ENCODE data around the gene PRM1.
A peak's percentile ranks its signal among the peaks of the same experiment; 100 is the strongest.
"Not testable (repeated sequence)": the region's sequence is repeated elsewhere in the genome, so short reads cannot be mapped to it uniquely, and the experiment has no call there.

PRM1 gene

DNA sequence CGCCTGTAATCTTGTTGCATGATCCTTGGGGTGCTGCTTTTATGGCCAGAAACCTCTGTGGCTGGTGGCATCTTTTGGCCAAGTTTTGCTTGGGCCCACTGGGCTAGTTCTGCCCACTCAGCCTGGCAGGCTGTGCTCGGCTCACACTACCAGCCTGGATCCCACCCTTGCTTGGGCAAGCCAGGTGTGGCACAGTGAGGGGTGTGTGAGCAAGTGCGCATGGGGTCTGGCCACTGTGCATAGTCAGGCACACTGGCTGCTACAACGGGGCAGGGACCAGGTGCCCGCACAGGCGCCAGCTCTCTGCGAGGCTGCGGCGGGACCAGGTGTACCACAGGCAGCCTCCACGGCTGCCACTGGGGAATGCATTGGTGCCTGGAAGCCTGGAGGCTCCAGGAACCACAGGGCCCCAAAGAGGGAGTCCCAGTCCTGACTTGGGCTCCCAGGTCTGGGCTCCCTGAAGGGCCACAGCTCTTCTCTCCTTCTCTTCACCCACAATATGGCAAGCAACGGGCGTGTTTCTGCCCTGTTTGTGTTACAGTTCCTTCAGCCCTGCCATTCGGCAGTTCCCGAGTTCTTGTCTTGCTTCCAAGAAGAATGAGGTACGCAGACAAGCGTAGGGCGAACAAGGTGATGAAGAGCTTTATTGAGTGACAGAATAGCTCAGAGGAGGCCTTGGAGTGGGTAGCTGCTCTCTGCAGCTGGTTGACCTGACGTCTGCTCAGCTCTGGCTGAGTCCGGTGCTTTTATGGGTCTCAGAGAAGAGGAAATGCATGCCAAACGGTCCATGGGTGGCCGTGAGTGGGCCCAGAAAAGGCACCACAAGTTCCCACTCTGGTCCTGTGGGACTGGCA lies 26.7 kb upstream of the PRM1 start:
- Mint-ChIP-seq H3K4me3 (no peak overlapping the region), H3K27ac (no peak overlapping the region)

DNA sequence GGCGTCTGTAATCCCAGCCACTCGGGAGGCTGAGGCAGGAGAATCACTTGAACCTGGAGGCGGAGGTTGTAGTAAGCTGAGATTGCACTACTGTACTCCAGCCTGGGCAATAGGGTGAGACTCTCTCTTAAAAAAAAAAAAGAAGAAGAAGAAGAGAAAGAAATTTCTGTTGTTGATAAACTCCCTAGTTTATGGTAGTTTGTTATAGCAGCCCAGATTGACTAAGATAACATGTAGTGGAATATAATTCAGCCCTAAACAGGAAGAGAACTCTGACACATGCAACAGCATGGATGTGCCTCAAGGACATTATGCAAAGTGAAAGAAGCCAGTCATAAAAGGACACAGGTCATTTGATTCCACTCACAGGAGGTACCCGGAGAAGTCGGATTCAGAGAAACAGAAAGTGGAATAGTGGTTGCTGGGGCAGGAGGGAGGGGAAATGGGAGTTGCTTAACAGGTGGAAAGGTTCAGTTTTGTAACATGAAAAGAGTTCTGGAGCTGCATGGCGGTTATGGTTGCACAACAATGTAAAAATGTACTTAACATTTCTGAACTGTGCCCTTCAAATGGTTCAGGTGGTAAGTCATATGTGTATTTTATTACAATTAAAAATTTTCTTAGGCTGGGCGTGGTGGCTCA lies 26.0 kb upstream of the PRM1 start:
- Mint-ChIP-seq H3K27ac (no peak overlapping the region), H3K4me1 (ENCODE audit: low read depth) (peaks cover 38% of the 10 kb centered on the region), H3K27me3 (no peaks in the 10 kb centered on the region), H3K36me3 (ENCODE audit: low read depth) (no peaks in the 10 kb centered on the region), H3K9me3 (no peaks in the 10 kb centered on the region), H3K4me3 (no peak overlapping the region)

More for the DNA sequence above, 26.7 kb upstream of the PRM1 start:
- H3K27me3 Mint-ChIP-seq: no peaks in the 10 kb centered on the region
- H3K36me3 Mint-ChIP-seq (ENCODE audit: low read depth): no peaks in the 10 kb centered on the region
- no peaks in the 10 kb centered on the region for H3K9me3 Mint-ChIP-seq
- H3K4me1 Mint-ChIP-seq (ENCODE audit: low read depth): peaks cover 46% of the 10 kb centered on the region

DNA sequence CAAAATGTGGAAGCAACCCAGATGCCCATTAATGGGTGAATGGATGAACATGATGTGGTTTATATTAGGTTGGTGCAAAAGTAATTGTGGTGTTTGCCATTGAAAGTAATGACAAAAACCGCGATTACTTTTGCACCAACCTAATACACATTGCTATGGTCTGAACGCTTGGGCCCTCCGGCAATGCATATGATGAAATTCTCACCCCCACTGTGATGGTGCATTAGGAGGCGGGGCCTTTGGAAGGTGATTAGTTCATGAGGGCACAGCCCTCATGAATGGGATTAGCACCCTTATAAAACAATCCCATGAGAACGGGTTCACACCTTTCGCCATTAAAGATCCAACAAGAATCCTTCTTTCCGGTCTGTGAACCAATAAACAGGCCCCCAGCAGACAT lies 25.3 kb upstream of the PRM1 start:
- H3K4me1 Mint-ChIP-seq (ENCODE audit: low read depth): peaks cover 32% of the 10 kb centered on the region
- no peaks in the 10 kb centered on the region for H3K27me3 Mint-ChIP-seq
- no peaks in the 10 kb centered on the region for H3K9me3 Mint-ChIP-seq
- no peak overlapping the region for H3K4me3 Mint-ChIP-seq
- H3K36me3 Mint-ChIP-seq (ENCODE audit: low read depth): no peaks in the 10 kb centered on the region
- no peak overlapping the region for H3K27ac Mint-ChIP-seq

DNA sequence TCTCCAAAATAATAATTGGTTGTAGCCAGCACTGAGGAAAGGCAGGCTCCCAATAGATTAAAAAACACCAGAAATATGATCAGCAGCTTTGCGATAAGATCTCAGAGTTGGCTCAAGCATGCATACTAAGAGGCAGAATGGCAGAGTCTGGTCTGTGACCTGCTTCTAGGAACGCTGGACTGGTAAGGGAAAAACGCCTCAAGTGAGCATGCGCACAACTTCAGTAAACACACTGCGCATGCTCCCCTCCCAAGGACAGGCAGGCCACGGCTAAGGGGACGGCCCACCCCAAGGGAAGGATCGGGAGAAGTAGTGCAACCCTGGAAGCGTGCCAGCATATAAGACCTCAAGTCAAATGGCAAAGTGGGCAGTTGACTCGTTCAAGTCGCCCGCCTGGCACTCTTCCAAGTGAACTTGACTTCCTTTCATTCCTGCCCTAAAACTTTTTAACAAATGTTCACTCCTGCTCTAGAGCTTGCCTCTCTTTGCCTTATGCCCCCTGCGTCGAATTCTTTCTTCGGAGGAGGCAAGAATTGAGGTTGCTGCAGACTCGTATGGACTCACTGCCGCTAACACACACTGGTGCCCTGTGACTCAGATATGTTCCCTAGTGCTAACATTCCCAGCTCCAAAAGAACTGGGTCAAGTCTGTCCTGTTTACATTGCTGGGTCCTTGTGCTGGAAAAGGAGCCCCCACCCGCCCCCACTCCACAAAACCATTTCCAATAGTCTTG lies 22.4 kb upstream of the PRM1 start:
- H3K27me3 Mint-ChIP-seq: no peaks in the 10 kb centered on the region
- H3K27ac Mint-ChIP-seq: no peak overlapping the region
- H3K4me1 Mint-ChIP-seq (ENCODE audit: low read depth): peaks cover 18% of the 10 kb centered on the region
- no peaks in the 10 kb centered on the region for H3K9me3 Mint-ChIP-seq
- H3K36me3 Mint-ChIP-seq (ENCODE audit: low read depth): no peaks in the 10 kb centered on the region
- H3K4me3 Mint-ChIP-seq: no peak overlapping the region

DNA sequence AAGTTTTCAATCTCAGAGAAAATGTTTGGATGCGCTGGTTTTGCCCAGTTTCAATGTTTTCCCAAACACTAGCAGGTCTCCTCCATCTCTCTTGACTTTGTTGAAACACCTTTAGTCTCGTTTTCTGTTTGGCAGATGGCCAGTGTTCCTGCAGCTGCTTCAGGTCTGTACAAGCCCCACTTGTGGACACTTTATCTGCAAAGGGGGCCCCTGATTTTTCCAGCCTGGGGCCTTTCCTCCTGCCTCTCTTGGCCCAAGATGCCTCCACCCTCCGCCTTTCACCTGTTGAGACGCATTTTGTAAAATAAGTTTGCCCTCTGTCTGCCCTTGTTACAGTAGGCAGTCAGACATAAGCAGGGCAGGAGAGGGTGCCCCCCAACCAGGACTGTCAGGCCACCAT lies 21.8 kb upstream of the PRM1 start:
- peaks cover 19% of the 10 kb centered on the region for H3K4me1 Mint-ChIP-seq (ENCODE audit: low read depth)
- no peaks in the 10 kb centered on the region for H3K36me3 Mint-ChIP-seq (ENCODE audit: low read depth)
- no peaks in the 10 kb centered on the region for H3K27me3 Mint-ChIP-seq
- H3K27ac Mint-ChIP-seq: no peak overlapping the region
- no peak overlapping the region for H3K4me3 Mint-ChIP-seq
- H3K9me3 Mint-ChIP-seq: no peaks in the 10 kb centered on the region

GRCh38 chr16:11301645-11302501 lies 20.7 kb upstream of the PRM1 start:
- H3K9me3 Mint-ChIP-seq: no peaks in the 10 kb centered on the region
- H3K4me1 Mint-ChIP-seq (ENCODE audit: low read depth): peaks cover 23% of the 10 kb centered on the region
- no peak overlapping the region for H3K4me3 Mint-ChIP-seq
- H3K27ac Mint-ChIP-seq: no peak overlapping the region
- H3K36me3 Mint-ChIP-seq (ENCODE audit: low read depth): no peaks in the 10 kb centered on the region
- H3K27me3 Mint-ChIP-seq: no peaks in the 10 kb centered on the region

GRCh38 chr16:11300560-11300892 lies 19.4 kb upstream of the PRM1 start:
- H3K27me3 Mint-ChIP-seq: no peaks in the 10 kb centered on the region
- H3K4me3 Mint-ChIP-seq: no peak overlapping the region
- no peak overlapping the region for H3K27ac Mint-ChIP-seq
- H3K36me3 Mint-ChIP-seq (ENCODE audit: low read depth): no peaks in the 10 kb centered on the region
- H3K4me1 Mint-ChIP-seq (ENCODE audit: low read depth): peaks cover 30% of the 10 kb centered on the region
- no peaks in the 10 kb centered on the region for H3K9me3 Mint-ChIP-seq

GRCh38 chr16:11299865-11300559 lies 18.9 kb upstream of the PRM1 start:
- Mint-ChIP-seq H3K9me3 (no peaks in the 10 kb centered on the region), H3K36me3 (ENCODE audit: low read depth) (no peaks in the 10 kb centered on the region), H3K27ac (no peak overlapping the region), H3K27me3 (no peaks in the 10 kb centered on the region), H3K4me1 (ENCODE audit: low read depth) (peaks cover 33% of the 10 kb centered on the region), H3K4me3 (no peak overlapping the region)

DNA sequence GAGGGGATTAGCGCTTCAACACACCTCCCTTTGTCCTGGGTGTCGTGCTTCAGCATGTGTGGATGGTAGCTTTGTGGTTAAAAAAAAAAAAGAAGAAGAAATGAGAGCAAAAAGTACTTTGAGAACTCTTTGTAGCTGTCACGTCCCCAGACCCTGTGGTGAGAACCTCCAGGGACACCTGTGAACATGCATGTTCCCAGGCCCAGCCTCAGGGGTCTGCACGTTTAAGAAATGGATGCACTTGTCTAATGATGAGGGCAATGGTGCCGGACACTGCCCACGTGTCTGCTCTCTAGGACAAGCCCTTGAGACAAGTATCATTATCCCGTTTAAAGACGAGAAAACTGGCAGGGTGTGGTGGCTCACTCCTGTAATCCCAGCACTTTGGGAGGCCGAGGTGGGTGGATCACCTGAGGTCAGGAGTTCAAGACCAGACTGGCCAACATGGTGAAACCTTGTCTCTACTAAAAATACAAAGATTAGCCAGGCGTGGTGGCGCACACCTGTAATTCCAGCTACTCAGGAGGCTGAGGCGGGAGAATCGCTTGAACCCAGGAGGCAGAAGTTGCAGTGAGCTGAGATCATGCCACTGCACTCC lies 17.9 kb upstream of the PRM1 start:
- H3K9me3 Mint-ChIP-seq; H3K27me3 Mint-ChIP-seq; H3K36me3 Mint-ChIP-seq (ENCODE audit: low read depth): not testable (repeated sequence)
- H3K4me3 Mint-ChIP-seq: peak overlapping the region; percentile 25
- peak overlapping the region; percentile 84 for H3K27ac Mint-ChIP-seq
- H3K4me1 Mint-ChIP-seq (ENCODE audit: low read depth): peaks cover 39% of the 10 kb centered on the region

GRCh38 chr16:11298143-11298900 lies 17.2 kb upstream of the PRM1 start:
- no peaks in the 10 kb centered on the region for H3K36me3 Mint-ChIP-seq (ENCODE audit: low read depth)
- H3K4me1 Mint-ChIP-seq (ENCODE audit: low read depth): peaks cover 46% of the 10 kb centered on the region
- H3K27ac Mint-ChIP-seq: peak overlapping the region; percentile 84
- H3K9me3 Mint-ChIP-seq: no peaks in the 10 kb centered on the region
- H3K4me3 Mint-ChIP-seq: peak overlapping the region; percentile 25
- peaks cover 3% of the 10 kb centered on the region for H3K27me3 Mint-ChIP-seq

- Mint-ChIP-seq H3K27ac (peak overlapping the region; percentile 72), H3K4me3 (peak overlapping the region; percentile 17), H3K27me3 (peaks cover 3% of the 10 kb centered on the region), H3K36me3 (ENCODE audit: low read depth) (no peaks in the 10 kb centered on the region), H3K4me1 (ENCODE audit: low read depth) (peaks cover 49% of the 10 kb centered on the region), H3K9me3 (no peaks in the 10 kb centered on the region)
Measured at GRCh38 chr16:11297492-11298142, 16.5 kb upstream of the PRM1 start.

GRCh38 chr16:11296706-11297491 lies 15.8 kb upstream of the PRM1 start:
- Mint-ChIP-seq H3K4me3 (peak overlapping the region; percentile 17), H3K36me3 (ENCODE audit: low read depth) (no peaks in the 10 kb centered on the region), H3K27me3 (peaks cover 3% of the 10 kb centered on the region), H3K27ac (peak overlapping the region; percentile 72), H3K4me1 (ENCODE audit: low read depth) (peaks cover 49% of the 10 kb centered on the region), H3K9me3 (no peaks in the 10 kb centered on the region)

Data from stimulated activated naive CD8-positive, alpha-beta T cell treated with anti-CD3 and anti-CD28 coated beads, Interleukin-15, Interleukin-2, amounts not matched to agents 100 ng/mL and 50 ng/mL, for 24 hours (primary cell).